Measurements from ENCODE around the gene CCNT1.
"Not testable (repeated sequence)": the region's sequence is repeated elsewhere in the genome, so short reads cannot be mapped to it uniquely, and the experiment has no call there.

The CCNT1 gene

GRCh38 chr12:48720171-48720570 lies 3.7 kb upstream of the CCNT1 start:
- not testable (repeated sequence) for H3K36me3 ChIP-seq (ENCODE audit: control insufficient read depth, insufficient read depth, low read length); H3K4me3 ChIP-seq (ENCODE audit: low read length)

GRCh38 chr12:48719002-48719401 lies 2.5 kb upstream of the CCNT1 start:
- H3K36me3 ChIP-seq (ENCODE audit: control insufficient read depth, insufficient read depth, low read length); H3K4me1 ChIP-seq (ENCODE audit: control insufficient read depth, insufficient read depth, low read length); H3K27ac ChIP-seq (ENCODE audit: low read depth, low read length); H3K4me3 ChIP-seq (ENCODE audit: low read length); H3K27me3 ChIP-seq (ENCODE audit: control insufficient read depth, insufficient read depth, low read length); H3K9ac ChIP-seq (ENCODE audit: low read length): not testable (repeated sequence)

More at GRCh38 chr12:48720171-48720570, 3.7 kb upstream of the CCNT1 start:
- H3K4me1 ChIP-seq (ENCODE audit: control insufficient read depth, insufficient read depth, low read length); H3K27me3 ChIP-seq (ENCODE audit: control insufficient read depth, insufficient read depth, low read length); H3K9ac ChIP-seq (ENCODE audit: low read length); H3K27ac ChIP-seq (ENCODE audit: low read depth, low read length): not testable (repeated sequence)

GRCh38 chr12:48717252-48717695 lies 767 bp upstream of the CCNT1 start:
- Histone ChIP-seq H3K27me3 (ENCODE audit: control insufficient read depth, insufficient read depth, low read length) (no peaks in the 10 kb centered on the region), H3K36me3 (ENCODE audit: control insufficient read depth, insufficient read depth, low read length) (peaks cover 2% of the 10 kb centered on the region), H3K4me1 (ENCODE audit: control insufficient read depth, insufficient read depth, low read length) (peaks cover 6% of the 10 kb centered on the region), H3K4me3 (ENCODE audit: low read length) (peak overlapping the region; percentile 70), H3K27ac (ENCODE audit: low read depth, low read length) (peak overlapping the region; percentile 95), H3K9ac (ENCODE audit: low read length) (no peak overlapping the region)

- Histone ChIP-seq H3K4me3 (ENCODE audit: low read length) (peak overlapping the region; percentile 98), H3K9ac (ENCODE audit: low read length) (peak overlapping the region; percentile 97), H3K27me3 (ENCODE audit: control insufficient read depth, insufficient read depth, low read length) (no peaks in the 10 kb centered on the region), H3K4me1 (ENCODE audit: control insufficient read depth, insufficient read depth, low read length) (peaks cover 6% of the 10 kb centered on the region), H3K27ac (ENCODE audit: low read depth, low read length) (peak overlapping the region; percentile 95), H3K36me3 (ENCODE audit: control insufficient read depth, insufficient read depth, low read length) (peaks cover 2% of the 10 kb centered on the region)
Observed at GRCh38 chr12:48716168-48716492, 377 bp downstream of the CCNT1 start.

GRCh38 chr12:48712209-48712608 lies 4.3 kb downstream of the CCNT1 start:
- Histone ChIP-seq H3K4me1 (ENCODE audit: control insufficient read depth, insufficient read depth, low read length) (peaks cover 6% of the 10 kb centered on the region), H3K27me3 (ENCODE audit: control insufficient read depth, insufficient read depth, low read length) (no peaks in the 10 kb centered on the region), H3K36me3 (ENCODE audit: control insufficient read depth, insufficient read depth, low read length) (peaks cover 7% of the 10 kb centered on the region), H3K9ac (ENCODE audit: low read length) (no peak overlapping the region), H3K4me3 (ENCODE audit: low read length) (no peak overlapping the region), H3K27ac (ENCODE audit: low read depth, low read length) (no peak overlapping the region)

GRCh38 chr12:48698822-48699221 lies 17.7 kb downstream of the CCNT1 start:
- H3K9ac ChIP-seq (ENCODE audit: low read length); H3K4me3 ChIP-seq (ENCODE audit: low read length); H3K27me3 ChIP-seq (ENCODE audit: control insufficient read depth, insufficient read depth, low read length); H3K27ac ChIP-seq (ENCODE audit: low read depth, low read length); H3K4me1 ChIP-seq (ENCODE audit: control insufficient read depth, insufficient read depth, low read length); H3K36me3 ChIP-seq (ENCODE audit: control insufficient read depth, insufficient read depth, low read length): not testable (repeated sequence)

- Histone ChIP-seq H3K27ac (ENCODE audit: low read depth, low read length) (no peak overlapping the region), H3K27me3 (ENCODE audit: control insufficient read depth, insufficient read depth, low read length) (no peaks in the 10 kb centered on the region), H3K4me1 (ENCODE audit: control insufficient read depth, insufficient read depth, low read length) (no peaks in the 10 kb centered on the region), H3K4me3 (ENCODE audit: low read length) (no peak overlapping the region), H3K36me3 (ENCODE audit: control insufficient read depth, insufficient read depth, low read length) (peaks cover 18% of the 10 kb centered on the region), H3K9ac (ENCODE audit: low read length) (no peak overlapping the region)
Observed at GRCh38 chr12:48696626-48697025, 19.9 kb downstream of the CCNT1 start.

GRCh38 chr12:48695859-48696258 lies 20.6 kb downstream of the CCNT1 start:
- Histone ChIP-seq H3K4me1 (ENCODE audit: control insufficient read depth, insufficient read depth, low read length) (peaks cover 2% of the 10 kb centered on the region), H3K27me3 (ENCODE audit: control insufficient read depth, insufficient read depth, low read length) (no peaks in the 10 kb centered on the region), H3K27ac (ENCODE audit: low read depth, low read length) (no peak overlapping the region), H3K9ac (ENCODE audit: low read length) (no peak overlapping the region), H3K4me3 (ENCODE audit: low read length) (no peak overlapping the region), H3K36me3 (ENCODE audit: control insufficient read depth, insufficient read depth, low read length) (peaks cover 18% of the 10 kb centered on the region)

GRCh38 chr12:48694038-48694437 lies 22.5 kb downstream of the CCNT1 start:
- peaks cover 3% of the 10 kb centered on the region for H3K4me1 ChIP-seq (ENCODE audit: control insufficient read depth, insufficient read depth, low read length)
- H3K27me3 ChIP-seq (ENCODE audit: control insufficient read depth, insufficient read depth, low read length), result no peaks in the 10 kb centered on the region
- H3K36me3 ChIP-seq (ENCODE audit: control insufficient read depth, insufficient read depth, low read length), result peaks cover 23% of the 10 kb centered on the region
- no peak overlapping the region for H3K4me3 ChIP-seq (ENCODE audit: low read length)
- H3K9ac ChIP-seq (ENCODE audit: low read length), result no peak overlapping the region
- H3K27ac ChIP-seq (ENCODE audit: low read depth, low read length), result no peak overlapping the region

GRCh38 chr12:48693572-48693971 lies 22.9 kb downstream of the CCNT1 start:
- Histone ChIP-seq H3K36me3 (ENCODE audit: control insufficient read depth, insufficient read depth, low read length) (peaks cover 23% of the 10 kb centered on the region), H3K27me3 (ENCODE audit: control insufficient read depth, insufficient read depth, low read length) (no peaks in the 10 kb centered on the region), H3K27ac (ENCODE audit: low read depth, low read length) (no peak overlapping the region), H3K4me3 (ENCODE audit: low read length) (no peak overlapping the region), H3K9ac (ENCODE audit: low read length) (no peak overlapping the region), H3K4me1 (ENCODE audit: control insufficient read depth, insufficient read depth, low read length) (peaks cover 3% of the 10 kb centered on the region)

- Histone ChIP-seq H3K36me3 (ENCODE audit: control insufficient read depth, insufficient read depth, low read length) (peaks cover 23% of the 10 kb centered on the region), H3K4me3 (ENCODE audit: low read length) (no peak overlapping the region), H3K27me3 (ENCODE audit: control insufficient read depth, insufficient read depth, low read length) (no peaks in the 10 kb centered on the region), H3K4me1 (ENCODE audit: control insufficient read depth, insufficient read depth, low read length) (peaks cover 3% of the 10 kb centered on the region), H3K27ac (ENCODE audit: low read depth, low read length) (no peak overlapping the region), H3K9ac (ENCODE audit: low read length) (no peak overlapping the region)
Observed at GRCh38 chr12:48691826-48692487, 24.6 kb downstream of the CCNT1 start.

GRCh38 chr12:48690990-48691389 lies 25.5 kb downstream of the CCNT1 start:
- peaks cover 23% of the 10 kb centered on the region for H3K36me3 ChIP-seq (ENCODE audit: control insufficient read depth, insufficient read depth, low read length)
- H3K27ac ChIP-seq (ENCODE audit: low read depth, low read length), result no peak overlapping the region

GRCh38 chr12:48690436-48690835 lies 26.1 kb downstream of the CCNT1 start:
- peaks cover 3% of the 10 kb centered on the region for H3K4me1 ChIP-seq (ENCODE audit: control insufficient read depth, insufficient read depth, low read length)
- H3K36me3 ChIP-seq (ENCODE audit: control insufficient read depth, insufficient read depth, low read length), result peaks cover 23% of the 10 kb centered on the region
- no peak overlapping the region for H3K4me3 ChIP-seq (ENCODE audit: low read length)
- no peak overlapping the region for H3K27ac ChIP-seq (ENCODE audit: low read depth, low read length)
- H3K9ac ChIP-seq (ENCODE audit: low read length), result no peak overlapping the region
- no peaks in the 10 kb centered on the region for H3K27me3 ChIP-seq (ENCODE audit: control insufficient read depth, insufficient read depth, low read length)

More at GRCh38 chr12:48690990-48691389, 25.5 kb downstream of the CCNT1 start:
- Histone ChIP-seq H3K9ac (ENCODE audit: low read length) (no peak overlapping the region), H3K4me3 (ENCODE audit: low read length) (no peak overlapping the region), H3K27me3 (ENCODE audit: control insufficient read depth, insufficient read depth, low read length) (no peaks in the 10 kb centered on the region), H3K4me1 (ENCODE audit: control insufficient read depth, insufficient read depth, low read length) (peaks cover 3% of the 10 kb centered on the region)

Data from rectal smooth muscle tissue (tissue), 1 donor.